IMR-90 (cell line): Measurements from ENCODE around the gene KRTAP29-1. TPM values are rescaled to one million over a fixed set of nuclear protein-coding genes. Genes with fewer than 3 reads are reported as not detected.
A peak's percentile ranks its signal among the peaks of the same experiment; 100 is the strongest.

Experiments used
- ATAC-seq: fragments of 200-7000 bp; cut with Tn5 transposase; 2 replicates; pipeline ENCODE4 v1.9.1; 2020; ENCODE audit warnings: low read depth, mild to moderate bottlenecking, moderate library complexity
- BruUV-seq: library from RNA; stranded (reverse); fragments of 400-500 nt; replicated peaks from 2 replicates; lab custom pipeline; 2021; lab: Mats Ljungman, UMichigan
- CTCF ChIA-PET: fragments of 300-600 bp; formaldehyde crosslinking; extraction: SDS; loops from one replicate; lab custom pipeline; 2021; ENCODE audit warnings: antibody characterized with exemption; lab: Yijun Ruan, JAX
- POLR2A ChIA-PET: fragments of 300-600 bp; sonication (Branson Sonifier 250); formaldehyde crosslinking; loops from one replicate; lab custom pipeline; 2022; ENCODE audit warnings: antibody characterized with exemption; ENCODE audit not compliant: unreplicated experiment; lab: Charles Lee
- DNase-seq: peaks from one replicate; pipeline ENCODE4 v3.0.0; 2013
- H2AFZ ChIP-seq: replicated peaks from 2 replicates; pipeline ENCODE3; 2013; ENCODE audit warnings: low read length, mild to moderate bottlenecking; ENCODE audit not compliant: poor library complexity
- H2AK5ac ChIP-seq: 2 replicates; pipeline ENCODE4 v1.6.1; 2013; ENCODE audit warnings: low read depth, low read length, inconsistent platforms
- H2AK9ac ChIP-seq: replicated peaks from 2 replicates; pipeline ENCODE3; 2013; ENCODE audit warnings: mild to moderate bottlenecking, low read depth, low read length, moderate library complexity; ENCODE audit not compliant: poor library complexity
- H2BK120ac ChIP-seq: 2 replicates; pipeline ENCODE4 v1.6.1; 2013; ENCODE audit warnings: low read depth, low read length, inconsistent platforms
- H2BK15ac ChIP-seq: 3 replicates; pipeline ENCODE4 v1.6.1; 2013; ENCODE audit warnings: low read depth, low read length, inconsistent platforms
- H2BK20ac ChIP-seq: 2 replicates; pipeline ENCODE4 v1.6.1; 2013; ENCODE audit warnings: low read depth, mild to moderate bottlenecking, inconsistent platforms, low read length, moderate library complexity
- H2BK5ac ChIP-seq: 2 replicates; pipeline ENCODE4 v1.6.1; 2013; ENCODE audit warnings: mild to moderate bottlenecking, low read depth, low read length, inconsistent platforms; ENCODE audit not compliant: poor library complexity, severe bottlenecking
- H3K14ac ChIP-seq: replicated peaks from 2 replicates; pipeline ENCODE4 v1.6.1; 2013; ENCODE audit warnings: low read depth, low read length, inconsistent platforms
- H3K18ac ChIP-seq: 2 replicates; pipeline ENCODE4 v1.6.1; 2013; ENCODE audit warnings: low read depth, low read length, control low read depth
- H3K23ac ChIP-seq: 2 replicates; pipeline ENCODE4 v1.6.1; 2013; ENCODE audit warnings: low read depth, low read length, inconsistent platforms
- H3K27ac ChIP-seq: 2 replicates; pipeline ENCODE4 v1.5.1; 2013; ENCODE audit warnings: mild to moderate bottlenecking, control low read depth, low read length; ENCODE audit not compliant: insufficient read depth
- H3K27me3 ChIP-seq: 2 replicates; pipeline ENCODE4 v1.6.1; 2013; ENCODE audit warnings: low read length; ENCODE audit not compliant: control insufficient read depth, insufficient read depth
- H3K36me3 ChIP-seq: 2 replicates; pipeline ENCODE4 v1.6.1; 2013; ENCODE audit warnings: low read length, mixed read lengths; ENCODE audit not compliant: control insufficient read depth, insufficient read depth
- H3K4ac ChIP-seq: 2 replicates; pipeline ENCODE4 v1.6.1; 2013; ENCODE audit warnings: low read depth, low read length, inconsistent platforms
- H3K4me1 ChIP-seq: 2 replicates; pipeline ENCODE4 v1.6.1; 2013; ENCODE audit warnings: low read length, mixed read lengths; ENCODE audit not compliant: control insufficient read depth, insufficient read depth
- H3K4me2 ChIP-seq: 2 replicates; pipeline ENCODE4 v1.6.1; 2013; ENCODE audit warnings: low read depth, mild to moderate bottlenecking, control low read depth, low read length, moderate library complexity
- H3K4me3 ChIP-seq: 2 replicates; pipeline ENCODE4 v1.5.1; 2013; ENCODE audit warnings: low read depth, mild to moderate bottlenecking, control low read depth, low read length, moderate library complexity; ENCODE audit not compliant: insufficient read depth
- H3K56ac ChIP-seq: 2 replicates; pipeline ENCODE4 v1.6.1; 2013; ENCODE audit warnings: low read length, inconsistent platforms; ENCODE audit not compliant: insufficient read depth; ENCODE audit errors: extremely low read depth
- H3K79me1 ChIP-seq, 2 experiments: 2 replicates each; pipeline ENCODE4 v1.6.1; 2013; ENCODE audit warnings: low read length in 2 of 2, inconsistent platforms in 1 of 2, low read depth in 1 of 2
- H3K9ac ChIP-seq: 2 replicates; pipeline ENCODE4 v1.6.1; 2013; ENCODE audit warnings: low read depth, low read length, control low read depth
- H3K9me1 ChIP-seq: 2 replicates; pipeline ENCODE4 v1.6.1; 2013; ENCODE audit warnings: low read length, inconsistent platforms; ENCODE audit not compliant: insufficient read depth
- H3K9me3 ChIP-seq: 2 replicates; pipeline ENCODE4 v1.6.1; 2013; ENCODE audit warnings: low read length; ENCODE audit not compliant: control insufficient read depth, insufficient read depth
- H4K20me1 ChIP-seq: 2 replicates; pipeline ENCODE4 v1.6.1; 2013; ENCODE audit warnings: low read length, inconsistent platforms; ENCODE audit not compliant: insufficient read depth
- H4K5ac ChIP-seq: 2 replicates; pipeline ENCODE4 v1.6.1; 2013; ENCODE audit warnings: mild to moderate bottlenecking, low read depth, low read length, control low read depth
- H4K8ac ChIP-seq, 2 experiments: 2 replicates each; pipeline ENCODE4 v1.6.1; 2013; ENCODE audit warnings: low read depth in 2 of 2, low read length in 2 of 2, control low read depth in 1 of 2, inconsistent platforms in 1 of 2
- H4K91ac ChIP-seq: 2 replicates; pipeline ENCODE4 v1.6.1; 2013; ENCODE audit warnings: low read depth, low read length, inconsistent platforms; ENCODE audit not compliant: insufficient read depth
- BHLHE40 ChIP-seq: fragments of 150-350 bp; IDR thresholded peaks from 2 replicates; pipeline ENCODE4 v1.6.1; 2016; ENCODE audit warnings: mild to moderate bottlenecking, low read depth, low read length
- CEBPB ChIP-seq: IDR thresholded peaks from 2 replicates; pipeline ENCODE4 v1.6.1; 2012; ENCODE audit warnings: low read depth, low read length, improper control_type of control experiment
- CHD1 ChIP-seq: IDR thresholded peaks from 2 replicates; pipeline ENCODE4 v1.6.1; 2012; ENCODE audit warnings: low read depth, low read length, improper control_type of control experiment
- ELK1 ChIP-seq: fragments of 150-350 bp; IDR thresholded peaks from 2 replicates; pipeline ENCODE4 v1.6.1; 2016; ENCODE audit warnings: low read depth, mild to moderate bottlenecking, low read length, moderate library complexity, borderline replicate concordance
- FOS ChIP-seq: fragments of 150-350 bp; IDR thresholded peaks from 2 replicates; pipeline ENCODE4 v1.6.1; 2016; ENCODE audit warnings: low read depth, low read length
- MAFK ChIP-seq: IDR thresholded peaks from 2 replicates; pipeline ENCODE4 v1.6.1; 2012; ENCODE audit warnings: low read depth, low read length, improper control_type of control experiment
- MAZ ChIP-seq: IDR thresholded peaks from 2 replicates; pipeline ENCODE4 v1.6.1; 2012; ENCODE audit warnings: low read depth, mild to moderate bottlenecking, low read length, improper control_type of control experiment, moderate library complexity, borderline replicate concordance
- MXI1 ChIP-seq: IDR thresholded peaks from 2 replicates; pipeline ENCODE4 v1.6.1; 2012; ENCODE audit warnings: low read depth, mild to moderate bottlenecking, low read length, moderate library complexity, borderline replicate concordance
- RAD21 ChIP-seq: IDR thresholded peaks from 2 replicates; pipeline ENCODE4 v1.6.1; 2012; ENCODE audit warnings: low read length, improper control_type of control experiment
- RFX5 ChIP-seq: IDR thresholded peaks from 2 replicates; pipeline ENCODE4 v1.8.0; 2012; ENCODE audit warnings: low read depth, mild to moderate bottlenecking, low read length, moderate library complexity
- USF2 ChIP-seq: fragments of 150-350 bp; IDR thresholded peaks from 2 replicates; pipeline ENCODE4 v1.6.1; 2017; ENCODE audit warnings: mild to moderate bottlenecking, antibody characterized with exemption, low read length, low read depth
- WGBS, 2 experiments: methylation state at CpG; one replicate each; pipeline versions ENCODE4 v1.1.5 to v1.1.7; 2013; ENCODE audit warnings: missing lambda C conversion rate in 2 of 2; ENCODE audit not compliant: insufficient read length in 1 of 2; ENCODE audit errors: extremely low coverage in 2 of 2; 5-methylcytosine and 5-hydroxymethylcytosine counted together
- dilution Hi-C: fragments of 300-500 bp; cut with HindIII; formaldehyde crosslinking; loops from one replicate; pipeline ENCODE4 v1.14.3; 2018; ENCODE audit warnings: low sequenced_read_pairs; ENCODE audit not compliant: unreplicated experiment
- in situ Hi-C: fragments of 300-500 bp; cut with MboI; formaldehyde crosslinking; loops from 3 replicates; pipeline ENCODE4 v1.14.3; 2019; ENCODE audit warnings: low sequenced_read_pairs, inconsistent platforms, mixed read lengths
- intact Hi-C: fragments of 100-400 bp; cut with micrococcal nuclease; formaldehyde crosslinking; loops from 2 replicates; pipeline ENCODE4 v1.10.0; 2022
- polyA plus RNA-seq, 3 experiments: library from polyadenylated mRNA; depleted of rRNA; stranded (reverse); fragments of >200 nt; gene quantifications; 2 replicates each; pipeline ENCODE4 v1.2.3, GENCODE V29; 2012; ENCODE audit warnings: low replicate concordance in 1 of 3
- total RNA-seq: library from RNA; depleted of rRNA; stranded (reverse); fragments of >200 nt; gene quantifications from 2 replicates; pipeline ENCODE4 v1.2.3, GENCODE V29; 2012

Gene KRTAP29-1
- total and polyA plus RNA-seq, 2 of the 4 experiments (the other 2 are of a cell fraction) = not detected

- dilution Hi-C loops = no loop called here
- H2AFZ ChIP-seq = peak overlapping the region; percentile 64
- no peak for TF ChIP-seq RFX5
- TF ChIP-seq RAD21 = no peak
- no peak for TF ChIP-seq CHD1
- no peak for TF ChIP-seq MAZ
- TF ChIP-seq ELK1 = no peak
- TF ChIP-seq USF2 = no peak
- TF ChIP-seq MAFK = no peak
- TF ChIP-seq CEBPB = no peak
- no peak for TF ChIP-seq FOS
- TF ChIP-seq BHLHE40 = no peak
- TF ChIP-seq MXI1 = no peak
Observed at GRCh38 chr17:41308251-41308917, 5.7 kb upstream of the KRTAP29-1 start.

More at GRCh38 chr17:41308251-41308917, 5.7 kb upstream of the KRTAP29-1 start:
- 44% methylated on average over 8 of the region's 10 CpGs; no CpG with 5 or more reads in 1 of the 2 experiments for WGBS, 2 experiments
- intact Hi-C loops = no loop called here
- Histone ChIP-seq H3K4me1 (no peaks in the 10 kb centered on the region), H3K56ac (no peak overlapping the region), H2BK15ac (no peak overlapping the region), H2AK5ac (0 out of 2 replicates have a peak overlapping the region, but pooled peaks have one; percentile 37), H2BK5ac (no peak overlapping the region), H3K14ac (no peak overlapping the region), H4K91ac (peak overlapping the region; percentile 32; the same call in 1 of the 2 replicates), H3K27me3 (peaks cover 8% of the 10 kb centered on the region), H3K79me1 (no peaks in the 10 kb centered on the region), H3K9me3 (no peaks in the 10 kb centered on the region), H3K9ac (no peak overlapping the region), H4K20me1 (no peaks in the 10 kb centered on the region), H3K4me2 (no peak overlapping the region), H2BK120ac (no peak overlapping the region), H3K9me1 (no peaks in the 10 kb centered on the region; the same call in 1 of the 2 replicates), H3K4ac (no peak overlapping the region), H4K5ac (no peak overlapping the region), H2BK20ac (no peak overlapping the region), H3K4me3 (no peak overlapping the region), H3K36me3 (no peaks in the 10 kb centered on the region), H3K18ac (no peak overlapping the region), H2AK9ac (no peak overlapping the region), H3K23ac (no peak overlapping the region), H3K27ac (no peak overlapping the region), H4K8ac (no peak overlapping the region)
- DNase-seq = no peak
- in situ Hi-C loops = no loop called here
- ChIA-PET CTCF (interaction anchor here (1.1 kb wide), 1 partner anchor 14 kb away, joined by 3 read pairs; no protein-coding TSS in a partner anchor), POLR2A (no interaction called here)
- no TSS peak for BruUV-seq
- no peak for ATAC-seq
